GM21360 (cell line): ENCODE measurements around the gene CREBBP.

Experiments
- ATAC-seq: cut with Tn5 transposase; IDR thresholded peaks from one replicate; pipeline ENCODE4 v1.9.1; 2021; ENCODE audit warnings: mild to moderate bottlenecking, moderate library complexity; ENCODE audit not compliant: unreplicated experiment

The CREBBP gene

DNA sequence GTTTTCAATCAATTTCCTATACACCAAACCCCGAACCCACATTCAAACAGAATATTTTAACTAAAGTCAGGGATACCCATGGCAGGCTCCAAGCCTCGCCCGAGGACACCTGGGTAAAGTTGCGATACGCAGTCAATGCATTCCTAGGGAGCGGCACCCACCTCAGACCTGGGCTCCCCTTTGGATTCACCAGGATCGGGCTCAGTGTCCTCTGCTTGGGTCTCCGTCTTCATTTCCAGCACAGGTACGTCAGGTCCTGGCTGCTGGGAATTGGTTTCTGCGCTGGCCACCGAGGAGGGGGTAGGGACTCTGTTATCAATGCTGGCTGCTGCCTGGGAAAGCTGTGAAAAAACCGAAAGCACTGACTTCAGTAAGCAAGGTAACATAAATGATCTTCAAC is 111.5 kb downstream of the CREBBP start:
- ATAC-seq = no peak

DNA sequence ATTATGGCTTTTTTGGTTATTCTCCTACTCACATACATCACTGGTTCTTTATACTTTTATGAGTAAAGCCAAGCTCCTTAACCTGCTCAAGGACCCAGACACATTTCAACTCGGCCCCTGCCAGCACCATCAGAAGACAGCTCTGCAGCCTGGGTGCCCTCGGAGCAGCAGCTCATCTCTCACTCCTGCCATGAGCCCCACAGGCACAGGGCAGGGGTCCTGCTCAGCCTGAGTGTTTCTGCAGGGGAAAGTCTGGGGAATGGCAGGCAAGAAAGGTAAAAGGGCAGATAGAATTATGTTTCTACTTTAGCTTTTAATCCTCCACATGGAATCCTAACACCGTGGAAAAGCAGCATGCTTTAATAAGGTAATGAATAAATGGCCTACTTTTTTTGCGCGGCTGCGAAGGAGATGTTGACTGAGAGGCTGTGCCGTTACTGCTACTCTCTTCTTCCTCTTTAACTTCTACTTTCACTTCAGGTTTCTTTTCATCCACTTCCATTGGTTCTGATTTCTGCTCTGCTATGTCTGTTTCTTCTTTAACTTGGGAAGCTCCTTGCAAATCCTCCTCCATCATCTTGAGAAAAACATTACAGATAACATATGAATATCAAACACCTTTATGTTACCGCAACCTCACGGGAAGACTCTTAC is 113.1 kb downstream of the CREBBP start:
- ATAC-seq = no peak

DNA sequence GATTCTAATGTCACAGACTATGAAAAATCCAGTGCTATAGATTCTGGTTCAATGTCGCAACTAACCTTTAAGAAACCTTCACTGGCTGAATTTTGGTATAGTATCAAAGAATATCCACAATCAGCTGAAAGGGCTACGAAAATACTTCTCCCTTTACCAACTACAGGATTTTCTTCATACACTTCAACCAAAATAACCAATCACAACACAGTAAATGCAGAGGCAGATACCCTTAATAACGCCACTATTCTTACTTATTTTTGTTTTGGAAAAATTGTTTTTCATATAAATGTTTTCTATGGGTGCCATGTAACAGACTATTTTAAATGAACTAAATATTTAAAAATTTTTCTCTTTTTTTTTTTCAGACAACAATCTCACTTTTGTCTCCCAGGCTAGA is 114.3 kb downstream of the CREBBP start:
- no peak for ATAC-seq

DNA sequence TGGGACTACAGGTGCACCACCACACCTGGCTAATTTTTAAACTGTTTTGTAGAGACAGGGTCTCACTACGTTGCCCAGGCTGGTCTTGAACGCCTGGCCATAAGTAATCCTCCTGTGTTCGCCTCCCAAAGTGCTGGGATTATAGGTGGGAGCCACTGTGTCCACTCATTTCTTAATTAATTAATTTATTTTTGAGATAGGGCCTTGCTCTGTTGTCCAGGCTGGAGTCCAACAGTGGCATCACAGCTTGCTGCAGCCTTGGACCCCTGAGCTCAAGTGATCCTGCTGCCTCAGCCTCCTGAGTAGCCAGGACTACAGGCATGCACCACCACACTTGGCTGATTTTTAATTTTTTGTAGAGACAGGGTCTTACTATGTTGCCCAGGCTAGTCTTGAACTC is 116.1 kb downstream of the CREBBP start:
- ATAC-seq = no peak

DNA sequence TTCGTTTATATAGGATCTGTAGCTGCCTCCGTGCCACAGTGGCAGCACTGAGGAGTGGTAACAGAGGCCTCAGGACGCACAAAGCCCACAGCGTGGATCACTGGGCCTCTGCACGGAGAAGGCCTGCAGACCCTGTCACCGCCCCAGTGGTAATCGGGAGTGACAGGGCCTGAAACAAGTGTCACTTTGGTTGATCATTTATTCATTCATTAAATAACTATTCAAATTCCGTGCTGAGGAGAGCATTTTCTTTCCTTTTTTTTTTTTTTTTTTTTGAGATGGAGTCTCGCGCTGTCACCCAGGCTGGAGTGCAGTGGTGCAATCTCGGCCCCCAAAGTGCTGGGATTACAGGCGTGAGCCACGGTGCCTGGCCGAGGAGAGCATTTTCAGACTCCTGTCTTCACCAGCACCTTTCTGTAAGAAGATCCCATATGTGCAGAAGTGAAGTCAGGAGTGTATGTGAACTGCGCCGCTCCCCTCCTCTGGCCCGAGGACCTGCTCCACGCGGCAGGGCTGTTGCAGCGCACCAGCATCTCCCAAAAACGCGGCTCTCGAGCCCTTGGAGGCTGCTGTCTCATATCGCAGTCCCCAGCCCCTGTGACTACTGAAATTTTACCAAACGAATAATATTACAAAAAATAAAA is 118.3 kb downstream of the CREBBP start:
- ATAC-seq = no peak

DNA sequence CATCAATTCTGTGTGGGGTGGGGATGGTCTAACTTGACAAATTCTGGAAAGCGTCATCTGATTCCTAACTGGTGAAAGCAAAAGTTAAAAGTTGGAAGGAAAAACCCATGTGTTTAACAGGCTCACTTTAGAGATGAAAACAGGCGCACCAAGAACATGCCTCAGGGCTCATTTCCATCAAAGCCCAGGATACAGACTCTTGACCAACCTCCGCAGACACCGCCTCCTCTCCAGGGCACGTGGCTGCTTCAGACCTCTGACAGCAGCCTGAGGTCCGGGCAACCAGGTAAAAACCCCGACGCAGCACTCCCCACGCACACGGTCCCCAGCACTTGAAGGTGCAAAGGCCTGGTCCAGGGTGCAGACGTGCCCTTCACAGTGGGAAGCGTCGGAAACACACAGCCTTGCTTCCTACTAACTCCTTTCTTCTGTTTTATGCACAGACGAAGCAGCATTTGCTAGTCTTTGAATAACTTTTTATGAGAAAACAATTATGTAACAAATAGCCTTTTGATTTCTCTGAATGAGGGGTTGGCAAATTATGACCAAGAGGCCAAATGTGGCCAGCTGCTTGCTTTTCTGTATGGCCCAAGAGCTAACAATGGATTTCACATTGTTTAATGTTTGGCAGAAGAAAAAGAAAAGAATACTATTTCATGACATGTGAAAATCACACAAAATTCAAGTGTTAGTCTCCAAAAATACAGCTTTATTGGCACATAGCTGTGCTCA is 119.0 kb downstream of the CREBBP start:
- ATAC-seq = no peak

DNA sequence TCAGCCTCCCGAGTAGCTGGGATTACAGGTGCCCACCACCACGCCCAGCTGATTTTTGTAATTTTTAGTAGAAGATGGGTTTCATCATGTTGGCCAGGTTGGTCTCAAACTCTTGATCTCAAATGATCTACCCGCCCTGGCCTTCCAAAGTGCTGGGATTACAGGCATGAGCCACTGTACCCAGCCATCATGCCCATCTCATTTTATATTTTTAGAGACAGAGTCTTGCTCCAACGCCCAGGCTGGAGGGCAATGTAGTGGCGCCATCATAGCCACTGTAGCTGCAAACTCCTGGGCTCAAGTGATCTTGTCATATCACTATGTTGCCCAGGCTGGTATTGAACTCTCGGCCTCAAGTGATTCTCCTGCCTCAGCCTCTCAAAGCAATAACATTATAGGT is 120.0 kb downstream of the CREBBP start:
- no peak for ATAC-seq

DNA sequence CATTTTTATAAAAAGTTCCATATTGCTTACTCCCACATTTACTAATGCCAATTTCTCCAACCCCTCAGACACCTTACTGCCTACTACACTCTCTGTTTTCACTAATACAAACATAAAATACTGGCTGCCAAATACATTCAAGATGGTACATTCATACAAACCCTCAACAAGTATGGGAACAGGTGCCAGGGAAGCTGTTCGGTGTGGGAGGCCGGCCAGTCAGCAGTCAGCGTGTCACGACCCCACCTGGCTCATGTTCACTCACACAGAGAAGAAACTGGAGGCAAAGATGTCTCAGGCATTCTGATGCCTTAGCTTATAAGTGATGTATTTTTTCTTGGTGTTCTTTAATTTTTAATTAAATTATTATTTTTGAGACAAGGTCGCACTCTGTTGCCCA is 120.8 kb downstream of the CREBBP start:
- no peak for ATAC-seq

DNA sequence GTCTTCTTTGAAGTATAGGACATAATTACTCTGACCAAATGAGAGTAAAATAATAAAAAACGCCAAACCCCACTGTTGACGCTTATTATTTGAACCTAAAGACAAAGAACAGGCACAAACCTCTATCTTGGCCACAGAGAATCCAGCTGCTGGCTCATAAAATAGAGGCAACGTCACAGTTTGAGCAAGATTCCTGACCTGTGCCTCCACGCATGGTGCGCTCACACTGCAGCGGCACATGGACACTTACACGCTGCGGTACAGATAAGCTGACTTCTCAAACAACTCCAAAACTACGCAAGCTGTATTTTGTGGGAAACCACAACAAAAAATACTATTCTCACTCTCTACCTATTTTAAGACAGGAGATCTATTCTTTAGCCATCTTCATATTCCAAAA is 124.4 kb downstream of the CREBBP start:
- no peak for ATAC-seq

DNA sequence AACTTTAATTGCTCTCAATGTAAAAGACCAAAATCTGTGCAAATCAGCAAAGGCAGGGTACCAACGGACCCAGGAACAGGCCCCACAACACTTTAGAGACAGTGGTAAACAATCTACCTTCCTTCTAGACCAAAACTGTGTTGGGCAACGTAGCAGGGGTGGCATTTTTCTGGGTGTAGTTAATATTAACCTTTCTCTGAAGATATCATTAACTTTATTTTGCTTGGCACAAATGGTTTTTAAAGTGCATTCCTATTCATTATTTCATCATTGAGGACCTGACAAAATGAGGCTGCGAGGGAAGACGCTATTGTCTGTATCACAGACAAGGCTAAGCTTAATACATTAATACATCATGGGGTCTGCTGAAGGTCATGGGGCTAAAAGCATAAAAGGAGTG is 125.3 kb downstream of the CREBBP start:
- ATAC-seq = no peak

DNA sequence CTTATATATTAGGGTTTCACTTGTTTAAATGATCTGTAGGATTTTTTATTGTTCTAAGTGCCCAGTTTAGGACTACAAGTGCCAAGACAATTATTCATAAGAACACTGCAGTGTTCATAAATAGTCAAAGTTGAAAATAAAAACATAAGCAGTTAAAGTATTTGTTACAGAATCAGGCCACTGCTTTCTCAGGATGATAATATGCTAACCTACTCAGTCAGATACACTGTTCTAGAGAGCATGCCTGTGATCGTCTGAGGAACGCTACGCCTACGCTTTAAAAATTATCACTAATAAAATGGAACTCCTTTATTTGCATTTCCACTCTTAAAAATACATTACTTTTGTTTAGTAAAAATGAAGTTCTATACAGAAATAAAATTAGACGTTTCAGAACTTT is 125.7 kb downstream of the CREBBP start:
- no peak for ATAC-seq

DNA sequence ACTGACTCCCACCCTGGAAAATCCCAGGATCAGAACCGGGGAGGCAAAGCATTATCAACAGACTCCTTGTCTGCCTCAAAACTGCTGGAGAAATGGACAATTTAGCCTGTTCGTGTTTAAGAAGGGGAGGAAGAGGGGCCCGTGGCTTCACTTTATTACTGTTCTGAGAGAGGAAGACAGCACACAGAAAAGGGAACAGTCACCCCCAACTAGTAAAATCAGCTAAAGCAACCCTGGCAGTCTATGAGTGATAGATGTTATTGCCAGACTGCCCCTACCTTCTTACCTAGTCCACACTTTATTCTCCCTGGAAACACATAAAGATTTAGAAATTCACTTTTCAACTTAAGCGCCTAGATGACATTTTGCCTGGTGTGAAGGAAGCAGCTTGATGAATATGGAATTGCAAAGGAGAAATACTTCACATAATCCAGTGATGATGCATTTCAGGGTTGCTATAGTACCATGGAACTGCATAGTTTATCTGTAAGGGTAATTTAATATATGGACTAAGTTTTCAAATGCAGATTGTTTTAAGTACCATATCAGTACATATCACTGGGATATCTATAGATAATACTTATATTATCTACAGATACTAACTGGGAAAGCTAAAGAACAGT is 126.3 kb downstream of the CREBBP start:
- ATAC-seq = no peak

DNA sequence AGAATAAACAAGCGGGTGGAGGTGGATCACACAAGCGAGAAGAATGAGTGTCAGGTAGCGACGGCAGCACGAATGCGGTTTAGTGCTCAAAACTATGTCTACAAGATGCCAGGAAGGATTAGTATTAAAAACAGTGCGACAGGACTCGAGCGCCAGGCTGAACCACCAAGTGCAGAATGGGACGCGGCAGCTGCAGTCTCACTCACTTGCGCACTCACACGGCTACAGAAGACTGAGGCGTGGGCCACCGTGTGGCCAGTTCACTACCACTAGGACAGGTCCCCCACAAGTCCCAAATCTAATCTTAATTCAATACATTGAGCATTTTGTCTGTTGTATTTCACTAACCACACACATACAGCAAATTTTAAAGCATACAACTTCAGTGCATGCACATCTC is 127.5 kb downstream of the CREBBP start:
- no peak for ATAC-seq

DNA sequence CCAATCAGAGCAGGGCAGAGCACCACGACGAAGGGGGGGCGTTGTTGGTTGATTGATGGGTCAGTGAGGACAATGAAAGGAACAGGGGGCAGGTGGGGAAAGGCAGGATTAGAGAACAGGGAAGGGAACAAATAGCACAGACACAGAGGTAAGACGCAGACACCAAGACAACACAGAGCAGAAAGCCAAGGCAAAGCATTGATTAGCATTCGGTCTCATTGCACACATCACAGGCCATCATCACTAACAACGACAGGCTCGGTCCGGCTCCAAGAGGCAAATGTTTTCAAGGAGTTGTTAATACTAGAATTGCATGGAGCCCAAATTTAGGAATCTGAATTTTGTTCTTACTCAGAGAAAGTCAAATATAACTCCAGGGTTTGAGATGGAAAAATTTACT is 128.6 kb downstream of the CREBBP start:
- ATAC-seq = no peak

DNA sequence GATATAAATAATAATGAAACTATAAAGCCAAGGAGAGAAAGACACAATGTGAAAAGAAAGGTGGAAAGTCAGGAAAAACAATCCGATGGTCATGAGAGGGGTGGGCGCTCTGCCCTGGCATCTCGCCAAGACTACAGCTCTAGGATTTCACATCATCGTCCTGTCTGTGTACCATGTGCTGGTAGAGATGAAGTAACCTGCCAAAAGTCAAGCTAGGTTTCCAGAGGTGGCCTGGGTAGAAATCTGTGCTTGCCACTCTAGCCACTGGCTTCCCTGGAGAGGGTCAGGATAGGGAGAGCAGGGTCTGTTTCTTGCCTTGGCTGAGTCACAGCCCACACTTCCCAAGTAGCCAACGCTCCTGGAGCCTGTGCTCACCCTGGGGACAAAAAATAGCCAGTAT is 132.2 kb downstream of the CREBBP start:
- no peak for ATAC-seq

DNA sequence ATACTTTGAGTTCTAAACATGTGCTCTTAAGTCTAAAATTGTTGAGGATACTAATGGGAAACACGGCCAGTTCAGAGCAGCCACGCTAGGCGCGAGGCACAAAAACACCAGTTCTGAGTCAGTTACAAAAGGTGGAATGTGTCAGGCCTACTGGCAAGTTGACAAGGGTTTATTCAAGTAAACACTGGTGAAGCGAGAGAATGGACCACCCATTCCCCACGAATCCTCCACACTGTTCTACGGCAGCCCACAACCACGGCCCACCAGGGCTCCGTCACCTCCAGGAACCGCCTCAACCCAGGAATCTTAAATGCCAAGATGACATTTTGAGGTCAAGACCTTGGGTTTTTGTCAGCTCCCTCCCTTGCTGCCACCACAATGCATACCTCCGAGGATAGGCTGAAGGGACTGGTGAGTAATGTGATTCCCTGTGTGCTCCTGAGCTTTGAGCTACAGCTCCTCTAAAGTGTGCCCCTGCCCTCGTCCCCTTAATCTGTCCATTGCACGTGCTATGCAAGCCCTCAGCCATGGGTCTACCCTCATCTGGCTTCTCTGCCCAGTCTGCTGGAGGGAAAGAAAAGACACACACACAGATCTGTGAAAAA is 134.7 kb downstream of the CREBBP start:
- no peak for ATAC-seq

DNA sequence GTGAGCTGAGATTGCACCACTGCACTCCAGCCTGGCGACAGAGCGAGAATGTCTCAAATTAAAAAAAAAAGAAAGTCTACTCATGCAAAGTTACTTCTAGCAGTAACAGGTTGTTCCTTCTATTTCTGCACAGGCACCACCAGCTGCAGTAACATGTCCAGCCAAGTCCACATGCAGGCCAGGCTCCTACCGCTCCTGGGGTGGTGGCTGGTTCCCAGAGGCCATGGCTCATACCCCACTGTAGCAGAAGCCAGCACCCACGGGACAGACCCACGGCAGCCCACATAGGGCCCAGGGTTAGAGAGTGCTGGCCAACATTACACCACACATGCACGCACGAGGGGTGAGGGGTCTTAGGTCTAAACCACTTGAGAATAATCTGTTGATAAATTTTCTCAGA is 136.5 kb downstream of the CREBBP start:
- ATAC-seq = no peak

DNA sequence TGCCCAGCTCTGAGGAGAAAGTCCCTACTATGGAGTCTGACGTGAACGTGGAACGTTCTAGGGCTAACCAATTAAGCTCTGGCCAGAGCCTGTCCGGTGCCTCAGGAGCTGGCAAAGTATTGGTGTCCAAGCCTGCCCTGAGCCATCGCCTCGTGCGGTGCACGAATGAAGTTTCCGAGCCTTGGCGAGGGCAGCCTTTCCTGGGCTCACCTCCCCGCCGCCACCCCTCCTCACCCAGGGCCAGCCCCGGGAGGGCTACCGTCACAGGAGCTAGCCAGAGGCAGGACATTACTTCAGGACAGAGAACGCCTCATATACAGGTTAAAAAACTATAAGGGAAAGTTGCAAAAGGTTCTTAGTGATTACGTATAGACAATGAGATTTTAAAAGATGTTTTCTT is 139.6 kb downstream of the CREBBP start:
- no peak for ATAC-seq

DNA sequence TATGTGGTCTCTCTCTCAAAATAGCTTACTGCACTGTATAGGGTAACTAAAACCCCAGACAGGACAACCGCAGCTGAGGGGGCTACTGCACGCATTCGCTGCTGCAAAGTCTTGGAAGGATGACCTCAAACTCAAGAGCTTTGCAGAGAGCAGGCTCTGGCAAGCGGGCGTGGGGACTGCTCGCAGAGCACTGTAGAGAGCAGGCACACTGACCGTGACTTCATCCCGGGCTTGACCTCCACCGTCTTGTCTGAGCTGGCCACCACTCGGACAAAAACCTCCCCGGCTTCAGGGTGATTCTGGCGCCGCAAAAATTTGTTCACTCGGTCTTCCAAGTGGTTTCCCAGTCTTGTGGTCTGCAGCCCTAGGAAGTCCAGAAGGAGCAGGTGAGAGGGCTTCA is 140.3 kb downstream of the CREBBP start:
- no peak for ATAC-seq

DNA sequence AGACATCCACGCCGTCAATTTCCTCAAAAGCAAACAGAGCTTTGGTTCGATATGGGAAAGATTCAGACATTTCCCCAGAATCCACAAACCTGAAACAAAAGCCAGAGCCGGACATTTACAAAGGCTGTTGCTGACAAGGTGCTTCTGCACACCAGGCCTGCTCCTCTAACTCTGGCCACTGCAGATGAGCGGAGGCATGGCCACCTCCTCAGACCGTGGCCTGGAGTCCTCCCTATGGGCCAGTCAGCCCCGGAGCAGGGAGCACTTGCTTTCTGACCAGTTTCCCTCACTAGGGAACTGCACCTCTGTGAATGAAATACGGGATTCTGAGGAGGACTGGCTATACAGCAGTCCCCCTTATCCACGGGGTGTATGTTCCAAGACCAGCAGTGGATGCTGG is 140.9 kb downstream of the CREBBP start:
- no peak for ATAC-seq

DNA sequence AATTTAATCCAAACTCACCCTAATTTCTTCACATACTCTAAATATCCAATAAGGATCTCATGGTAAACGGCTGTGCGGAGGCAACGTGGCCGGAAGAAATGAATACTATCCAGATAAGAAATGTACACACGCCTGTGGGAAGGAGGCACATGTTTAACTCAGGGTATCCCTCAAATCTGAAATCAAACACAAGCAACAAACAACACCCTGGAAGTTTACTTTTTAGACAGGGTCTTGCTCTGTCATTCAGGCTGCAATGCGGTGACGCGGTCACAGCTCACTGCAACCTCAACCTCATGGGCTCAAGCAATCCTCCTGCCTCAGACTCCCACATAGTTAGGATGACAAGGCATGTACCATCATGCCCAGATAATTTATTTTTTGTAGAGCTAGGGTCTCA is 142.0 kb downstream of the CREBBP start:
- ATAC-seq = no peak

DNA sequence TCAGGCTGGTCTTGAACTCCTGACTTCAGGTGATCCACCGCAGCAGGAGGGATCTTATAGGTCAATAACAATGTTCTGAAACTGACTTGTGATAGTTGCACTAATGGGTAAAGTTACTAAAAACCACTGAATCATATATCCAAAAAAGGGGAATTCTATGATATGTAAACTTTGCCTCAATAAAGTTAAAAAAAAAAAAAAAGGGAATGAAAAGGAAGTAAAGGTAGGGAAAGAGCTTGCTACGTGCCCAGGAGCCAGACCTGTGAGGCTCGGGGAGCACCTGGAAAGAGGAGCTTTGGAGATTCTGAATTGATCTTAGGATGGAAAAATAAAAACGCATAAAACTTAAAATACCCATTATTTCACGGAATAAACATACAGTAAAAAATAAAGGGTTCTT is 142.4 kb downstream of the CREBBP start:
- no peak for ATAC-seq
